GM12874 (cell line): Measurements from ENCODE around the gene CD7.

Source experiments
- TF ChIP-seq, protein P1 (sequence below): IDR thresholded peaks from 2 replicates; pipeline ENCODE4 v1.5.1; 2011; ENCODE audit warnings: low read depth, mild to moderate bottlenecking, control low read depth, low read length, moderate library complexity; ENCODE audit not compliant: insufficient read depth

CD7 gene

DNA sequence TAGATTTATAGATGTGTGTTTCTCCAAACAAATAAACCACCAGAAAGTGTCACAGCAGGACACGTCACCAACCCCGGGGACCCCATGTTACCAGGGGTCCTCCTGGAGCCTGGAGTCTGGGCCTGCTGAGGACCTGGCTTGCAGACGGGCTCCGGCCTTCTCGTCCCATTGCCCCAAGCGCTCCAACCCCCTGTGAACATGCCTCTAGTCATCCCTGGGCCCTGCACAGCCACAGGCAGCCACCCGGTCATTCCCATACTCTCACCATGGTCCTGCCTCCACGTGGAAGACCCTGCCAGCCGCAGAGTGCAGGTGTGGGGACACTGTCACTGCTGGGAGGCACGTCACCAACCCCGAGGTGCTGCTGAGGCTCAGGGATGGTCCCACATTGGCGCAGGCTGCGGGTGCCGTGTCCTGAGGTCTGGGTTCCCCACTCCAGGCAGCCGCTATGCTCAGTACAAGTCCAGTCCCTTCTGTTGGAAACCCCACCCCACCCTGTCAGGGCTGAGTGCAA lies 11.6 kb upstream of the CD7 start:
- TF ChIP-seq, protein P1, sequence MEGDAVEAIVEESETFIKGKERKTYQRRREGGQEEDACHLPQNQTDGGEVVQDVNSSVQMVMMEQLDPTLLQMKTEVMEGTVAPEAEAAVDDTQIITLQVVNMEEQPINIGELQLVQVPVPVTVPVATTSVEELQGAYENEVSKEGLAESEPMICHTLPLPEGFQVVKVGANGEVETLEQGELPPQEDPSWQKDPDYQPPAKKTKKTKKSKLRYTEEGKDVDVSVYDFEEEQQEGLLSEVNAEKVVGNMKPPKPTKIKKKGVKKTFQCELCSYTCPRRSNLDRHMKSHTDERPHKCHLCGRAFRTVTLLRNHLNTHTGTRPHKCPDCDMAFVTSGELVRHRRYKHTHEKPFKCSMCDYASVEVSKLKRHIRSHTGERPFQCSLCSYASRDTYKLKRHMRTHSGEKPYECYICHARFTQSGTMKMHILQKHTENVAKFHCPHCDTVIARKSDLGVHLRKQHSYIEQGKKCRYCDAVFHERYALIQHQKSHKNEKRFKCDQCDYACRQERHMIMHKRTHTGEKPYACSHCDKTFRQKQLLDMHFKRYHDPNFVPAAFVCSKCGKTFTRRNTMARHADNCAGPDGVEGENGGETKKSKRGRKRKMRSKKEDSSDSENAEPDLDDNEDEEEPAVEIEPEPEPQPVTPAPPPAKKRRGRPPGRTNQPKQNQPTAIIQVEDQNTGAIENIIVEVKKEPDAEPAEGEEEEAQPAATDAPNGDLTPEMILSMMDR, result no peak

DNA sequence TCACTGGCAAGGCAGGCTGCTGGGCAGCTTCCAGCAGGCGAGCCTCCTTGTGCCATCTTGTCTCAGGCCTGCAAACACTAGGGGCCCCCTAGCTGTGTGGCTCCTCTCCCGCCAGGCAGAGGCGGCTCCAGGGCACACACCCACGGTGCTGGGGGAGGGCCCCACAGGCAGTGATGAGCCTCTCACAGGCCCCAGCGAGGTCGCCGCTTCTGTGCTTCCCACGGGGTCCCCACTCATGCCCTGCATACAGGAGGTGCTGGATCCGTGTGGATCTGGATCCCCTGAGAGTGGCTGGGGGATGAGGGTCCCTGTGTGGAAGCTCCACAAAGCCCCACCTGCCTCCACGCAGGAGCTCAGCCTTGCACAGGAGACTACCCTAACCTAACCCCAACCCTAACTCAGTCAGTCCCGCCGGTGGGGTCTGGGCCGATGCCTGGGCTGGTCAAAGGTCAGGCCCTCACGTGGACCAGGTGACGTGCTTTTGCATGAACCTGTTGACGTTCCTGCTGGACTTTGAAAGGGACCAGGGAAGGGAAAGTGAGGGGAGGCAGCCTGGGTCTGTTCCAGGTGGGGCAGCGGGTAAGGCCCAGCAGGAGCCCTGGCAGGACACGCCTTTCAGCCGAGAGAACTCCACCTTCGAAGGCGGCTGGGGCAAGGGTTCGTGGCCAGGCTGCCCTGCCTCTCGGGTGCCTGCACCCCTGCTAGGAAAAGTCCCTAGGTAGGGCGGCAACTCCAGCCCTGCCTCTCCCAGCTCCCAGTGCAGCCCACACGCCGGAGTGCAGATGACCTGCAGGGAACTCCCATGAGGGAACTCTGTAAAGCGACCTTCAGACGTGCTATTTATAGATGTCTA lies 11.0 kb upstream of the CD7 start:
- TF ChIP-seq, protein P1, result no peak

DNA sequence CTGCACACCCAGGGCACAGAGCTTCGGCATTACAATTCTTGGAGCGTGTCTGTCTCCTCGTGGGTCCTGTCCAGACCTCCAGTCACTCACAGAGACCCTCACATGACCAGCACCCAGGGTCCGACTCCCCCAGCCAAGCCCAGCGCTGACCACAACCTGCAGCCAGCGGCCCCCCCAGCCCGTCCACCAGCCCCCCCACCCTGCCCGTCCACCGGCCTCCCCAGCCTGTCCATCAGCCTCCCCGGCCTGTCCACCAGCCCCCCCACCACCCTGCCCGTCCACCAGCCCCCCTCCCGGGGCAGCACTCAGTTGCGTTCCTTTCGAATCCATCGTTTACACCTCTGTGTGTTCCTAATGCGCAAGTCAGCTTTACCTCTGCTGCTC lies 10.3 kb upstream of the CD7 start:
- TF ChIP-seq, protein P1, result no peak

DNA sequence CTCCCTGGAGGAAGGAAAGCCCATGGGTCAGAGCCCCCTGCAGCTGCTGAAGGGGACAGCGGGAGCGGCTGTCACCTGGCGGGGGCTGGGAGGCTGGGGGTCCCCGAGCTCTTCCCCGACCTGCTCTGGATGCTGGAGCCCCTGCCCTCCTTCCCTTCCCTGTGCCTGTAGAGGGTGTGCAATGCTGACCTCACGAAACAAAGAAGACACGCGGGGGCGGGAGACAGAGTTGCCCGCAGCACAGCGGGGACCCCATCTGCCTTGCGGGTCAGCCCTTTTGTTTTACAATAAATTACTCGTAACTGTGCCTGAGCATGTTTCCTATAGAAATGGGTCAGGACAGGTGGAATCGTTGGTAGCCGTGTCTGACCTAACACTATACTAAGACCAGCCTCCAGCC lies 9.9 kb upstream of the CD7 start:
- TF ChIP-seq, protein P1, result no peak

DNA sequence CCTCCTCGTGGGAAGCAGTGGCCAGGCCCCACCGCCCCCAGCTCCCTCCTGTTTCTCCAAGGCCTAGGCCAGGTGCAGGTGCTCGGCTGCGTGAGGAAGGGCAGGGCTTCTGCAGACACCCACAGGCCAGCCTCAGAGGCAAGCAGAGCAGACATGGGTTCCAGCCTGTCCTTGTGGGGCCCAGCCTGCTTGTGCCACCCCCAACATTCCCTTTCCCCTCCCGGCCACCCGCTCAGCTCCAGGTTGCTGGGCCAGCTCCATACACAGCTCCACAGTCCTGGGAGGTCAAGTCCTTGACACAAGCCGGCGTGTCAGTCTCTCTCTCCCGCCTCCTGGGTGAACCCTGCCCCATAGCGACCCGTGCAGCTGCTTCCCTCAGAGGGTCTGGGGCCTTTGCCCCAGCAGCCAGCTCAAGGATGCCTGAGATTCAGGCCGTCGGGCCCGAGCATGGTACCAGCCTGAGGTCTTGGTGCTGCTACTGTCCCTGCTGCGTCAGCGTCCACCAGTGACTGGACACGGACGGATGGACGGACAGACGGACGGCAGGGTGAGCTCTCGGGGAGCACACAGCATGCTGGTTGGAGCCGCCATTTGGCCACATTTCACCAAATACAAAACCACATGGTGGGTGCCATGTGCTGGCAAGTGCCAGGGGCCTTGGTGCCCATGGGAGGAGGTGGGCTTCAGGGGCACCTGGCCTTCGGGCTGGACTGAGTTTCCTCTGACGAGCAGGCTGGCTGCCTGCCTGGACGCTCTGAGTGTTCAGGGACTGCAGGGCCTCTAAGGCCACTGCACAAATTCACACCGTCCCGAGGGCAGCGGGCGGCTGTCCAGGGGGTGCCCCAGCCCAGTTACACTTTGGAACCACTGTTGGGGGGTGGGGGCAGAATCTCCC lies 8.1 kb upstream of the CD7 start:
- TF ChIP-seq, protein P1, result no peak

DNA sequence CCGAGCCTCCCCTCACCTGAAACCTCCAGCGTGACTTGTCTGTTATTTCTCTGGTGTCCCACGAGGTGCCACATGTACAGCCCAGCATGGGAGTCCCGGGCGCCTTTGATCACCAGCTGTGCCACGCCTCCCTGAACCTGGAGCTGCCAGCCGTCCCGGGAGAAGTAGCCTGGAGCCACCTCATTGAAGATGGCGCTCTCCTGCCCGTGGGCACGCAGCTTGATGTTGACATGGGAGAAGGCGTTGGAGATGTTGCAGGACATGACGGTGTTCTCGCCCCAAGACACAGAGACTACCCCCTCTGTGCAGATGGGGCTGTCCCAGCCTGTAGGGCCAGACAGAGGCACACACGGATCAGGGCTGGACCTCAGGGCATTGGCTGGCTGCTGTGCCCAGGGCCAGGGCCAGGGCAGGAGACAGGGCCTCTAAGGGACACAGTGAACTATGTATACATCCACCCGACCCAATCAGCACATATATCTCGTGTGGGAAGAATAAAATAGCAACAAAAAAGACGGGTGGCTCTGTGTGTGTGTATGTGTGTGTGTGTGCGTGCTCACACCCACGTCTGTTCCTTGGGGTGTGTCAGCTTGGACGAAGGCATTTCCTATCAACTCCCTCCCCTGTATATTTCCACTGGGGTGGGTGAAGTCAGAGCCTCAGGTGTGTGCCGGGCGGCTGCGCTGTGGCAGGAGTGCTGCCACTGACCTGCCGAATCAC lies 7.3 kb upstream of the CD7 start:
- TF ChIP-seq, protein P1, result no peak
